ENCODE measurements around the gene PHPT1. TPM values are rescaled to one million over a fixed set of nuclear protein-coding genes. Genes with fewer than 3 reads are reported as not detected.

PHPT1 gene
- total RNA-seq, 1 experiment from 2014 or later: 94.7 TPM

DNA sequence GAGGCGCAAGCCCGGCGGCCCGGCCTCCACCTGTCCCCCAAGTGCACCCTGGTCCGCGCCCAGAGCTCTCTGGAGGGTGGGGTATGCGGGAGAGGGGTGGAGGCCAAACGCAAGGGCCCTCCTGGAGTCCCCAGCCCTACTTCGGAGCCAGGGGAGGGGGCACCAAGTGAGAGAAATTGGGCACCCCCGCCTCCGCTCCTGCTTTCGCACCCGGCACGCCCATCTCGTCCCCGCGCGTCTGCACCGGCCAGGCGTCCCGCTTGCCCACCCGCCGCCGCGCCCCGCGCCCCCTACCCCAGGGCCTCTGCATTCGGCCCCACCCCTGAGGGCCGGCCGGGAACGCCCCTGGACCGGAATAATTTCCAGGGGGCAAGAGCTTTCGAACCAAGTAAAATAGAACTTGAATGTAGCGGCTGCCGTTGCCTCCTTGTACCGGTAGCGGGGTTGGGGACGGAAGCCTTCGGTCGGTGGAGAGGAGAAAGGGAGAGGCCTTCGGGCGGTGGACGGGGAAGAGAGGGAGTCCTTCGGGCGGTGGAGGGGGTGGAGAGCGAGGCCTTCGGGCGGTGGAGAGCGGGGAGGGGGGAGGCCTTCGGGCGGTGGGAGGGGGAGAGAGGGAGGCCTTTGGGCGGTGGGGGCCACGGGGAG, 694 bp upstream of the PHPT1 start:
- BruUV-seq (replicated peaks): no TSS peak

GRCh38 chr9:136849960-136850865, 1.0 kb downstream of the PHPT1 start:
- POLR2A ChIA-PET (ENCODE audit: low non-redundant PET): no interaction called here
- no peak for DNase-seq (ENCODE audit: low spot score)
- BruUV-seq (replicated peaks): TSS peak; percentile 69
- Histone ChIP-seq H3K27me3 (replicated peaks; ENCODE audit: insufficient read depth, low read depth, low read length, poor library complexity) (no peaks in the 10 kb centered on the region), H3K4me1 (ENCODE audit: insufficient read depth, low read length, poor library complexity, severe bottlenecking) (peaks cover 9% of the 10 kb centered on the region), H3K4me3 (ENCODE audit: low read depth, low read length, poor library complexity, severe bottlenecking) (peak overlapping the region; percentile 78), H3K9me3 (ENCODE audit: low read depth, low read length, poor library complexity, severe bottlenecking) (no peaks in the 10 kb centered on the region), H3K36me3 (ENCODE audit: insufficient read depth, low read length, poor library complexity, severe bottlenecking) (no peaks in the 10 kb centered on the region), H3K27ac (ENCODE audit: low read depth, low read length, poor library complexity, severe bottlenecking) (peak overlapping the region; percentile 80)
- CTCF ChIA-PET: interaction anchor here (0.6 kb wide), 1 partner anchor 187 kb away, joined by 4 read pairs; no protein-coding TSS in a partner anchor
- TF ChIP-seq EZH2 (IDR thresholded peaks at IDR 0.05; ENCODE audit: borderline replicate concordance, low read depth, low read length, poor library complexity, severe bottlenecking) (no peak), CTCF (conservative IDR thresholded peaks at IDR 0.05; ENCODE audit: low read depth, low read length) (no peak)
- intact Hi-C loops (cut with micrococcal nuclease; ENCODE audit: unreplicated experiment): no loop called here

More for the DNA sequence above, 694 bp upstream of the PHPT1 start:
- intact Hi-C loops (cut with micrococcal nuclease; ENCODE audit: unreplicated experiment): no loop called here
- ChIA-PET CTCF (interaction anchor here (1.3 kb wide), 1 partner anchor 187 kb away, joined by 4 read pairs; no protein-coding TSS in a partner anchor), POLR2A (ENCODE audit: low non-redundant PET) (no interaction called here)
- TF ChIP-seq CTCF (conservative IDR thresholded peaks at IDR 0.05; ENCODE audit: low read depth, low read length) (no peak), EZH2 (IDR thresholded peaks at IDR 0.05; ENCODE audit: borderline replicate concordance, low read depth, low read length, poor library complexity, severe bottlenecking) (no peak)
- no peaks in the 10 kb centered on the region for H3K9me3 ChIP-seq (ENCODE audit: low read depth, low read length, poor library complexity, severe bottlenecking)
- H3K36me3 ChIP-seq (ENCODE audit: insufficient read depth, low read length, poor library complexity, severe bottlenecking): no peaks in the 10 kb centered on the region
- peak; percentile 73 for DNase-seq (ENCODE audit: low spot score)
- peak overlapping the region; percentile 78 for H3K4me3 ChIP-seq (ENCODE audit: low read depth, low read length, poor library complexity, severe bottlenecking)
- H3K27ac ChIP-seq (ENCODE audit: low read depth, low read length, poor library complexity, severe bottlenecking): peak overlapping the region; percentile 82
- no peaks in the 10 kb centered on the region for H3K27me3 ChIP-seq (replicated peaks; ENCODE audit: insufficient read depth, low read depth, low read length, poor library complexity)
- peaks cover 9% of the 10 kb centered on the region for H3K4me1 ChIP-seq (ENCODE audit: insufficient read depth, low read length, poor library complexity, severe bottlenecking)

- ChIA-PET CTCF (no interaction called here), POLR2A (ENCODE audit: low non-redundant PET) (no interaction called here)
- H3K27ac ChIP-seq (ENCODE audit: low read depth, low read length, poor library complexity, severe bottlenecking): no peak overlapping the region
- no TSS peak for BruUV-seq (replicated peaks)
- TF ChIP-seq CTCF (conservative IDR thresholded peaks at IDR 0.05; ENCODE audit: low read depth, low read length) (no peak), EZH2 (IDR thresholded peaks at IDR 0.05; ENCODE audit: borderline replicate concordance, low read depth, low read length, poor library complexity, severe bottlenecking) (no peak)
- intact Hi-C loops (cut with micrococcal nuclease; ENCODE audit: unreplicated experiment): no loop called here
- H3K36me3 ChIP-seq (ENCODE audit: insufficient read depth, low read length, poor library complexity, severe bottlenecking): no peaks in the 10 kb centered on the region
- peaks cover 9% of the 10 kb centered on the region for H3K4me1 ChIP-seq (ENCODE audit: insufficient read depth, low read length, poor library complexity, severe bottlenecking)
- no peaks in the 10 kb centered on the region for H3K9me3 ChIP-seq (ENCODE audit: low read depth, low read length, poor library complexity, severe bottlenecking)
- H3K4me3 ChIP-seq (ENCODE audit: low read depth, low read length, poor library complexity, severe bottlenecking): peak overlapping the region; percentile 78
- H3K27me3 ChIP-seq (replicated peaks; ENCODE audit: insufficient read depth, low read depth, low read length, poor library complexity): no peaks in the 10 kb centered on the region
- no peak for DNase-seq (ENCODE audit: low spot score)
Measured at GRCh38 chr9:136850866-136851775, 1.9 kb downstream of the PHPT1 start.
